H54 (cell line): ENCODE measurements around the gene MOCS1.

Source experiments
- DNase-seq: peaks from one replicate; pipeline ENCODE4 v3.0.0; 2011; ENCODE audit warnings: low spot score, mixed read lengths; ENCODE audit not compliant: insufficient read length
- FAIRE-seq: peaks from 3 replicates; lab custom pipeline; 2011; peaks lifted over from hg19 to GRCh38; lab: Jason Lieb, UNC
- POLR2A ChIP-seq: IDR thresholded peaks from 2 replicates; pipeline ENCODE4 v1.6.1; 2011; ENCODE audit warnings: low read depth, mild to moderate bottlenecking, low read length

The MOCS1 gene

GRCh38 chr6:39896701-39897100 is 37.6 kb downstream of the MOCS1 start:
- FAIRE-seq (no peak), DNase-seq (no peak)
- TF ChIP-seq POLR2A, result no peak

GRCh38 chr6:39893286-39893685 is 41.0 kb downstream of the MOCS1 start:
- no peak for TF ChIP-seq POLR2A
- DNase-seq (no peak), FAIRE-seq (no peak)

- FAIRE-seq (peak; percentile 43), DNase-seq (peak; percentile 63)
- TF ChIP-seq POLR2A, result no peak
These were observed 41.7 kb downstream of the MOCS1 start for GRCh38 chr6:39892490-39893129.

- TF ChIP-seq POLR2A, result no peak
- DNase-seq (no peak), FAIRE-seq (no peak)
These were observed 42.3 kb downstream of the MOCS1 start for GRCh38 chr6:39891976-39892375.

GRCh38 chr6:39891353-39891752 is 42.9 kb downstream of the MOCS1 start:
- DNase-seq (no peak), FAIRE-seq (no peak)
- TF ChIP-seq POLR2A, result no peak

- TF ChIP-seq POLR2A, result no peak
- no peak for FAIRE-seq
These were observed 45.0 kb downstream of the MOCS1 start for GRCh38 chr6:39889229-39889628.

GRCh38 chr6:39887692-39888450 is 46.4 kb downstream of the MOCS1 start:
- peak; percentile 36; the same call in 1 of the 2 replicates for TF ChIP-seq POLR2A
- FAIRE-seq (peak; percentile 23), DNase-seq (peak; percentile 90)

More at GRCh38 chr6:39889229-39889628, 45.0 kb downstream of the MOCS1 start:
- DNase-seq, result no peak

- TF ChIP-seq POLR2A, result no peak
- FAIRE-seq (no peak), DNase-seq (no peak)
These were observed 47.4 kb downstream of the MOCS1 start for GRCh38 chr6:39886871-39887270.

- DNase-seq (no peak), FAIRE-seq (no peak)
- no peak for TF ChIP-seq POLR2A
These were observed 48.6 kb downstream of the MOCS1 start for GRCh38 chr6:39885691-39886090.

- TF ChIP-seq POLR2A, result no peak
- FAIRE-seq, result no peak
These were observed 49.6 kb downstream of the MOCS1 start for GRCh38 chr6:39884696-39885095.

GRCh38 chr6:39882531-39882899 is 51.7 kb downstream of the MOCS1 start:
- DNase-seq (no peak), FAIRE-seq (no peak)
- no peak for TF ChIP-seq POLR2A

More at GRCh38 chr6:39884696-39885095, 49.6 kb downstream of the MOCS1 start:
- no peak for DNase-seq

- no peak for DNase-seq
- FAIRE-seq, result no peak
- TF ChIP-seq POLR2A, result no peak
These were observed 52.3 kb downstream of the MOCS1 start for GRCh38 chr6:39881851-39882530.

GRCh38 chr6:39880594-39880993 is 53.7 kb downstream of the MOCS1 start:
- FAIRE-seq (no peak), DNase-seq (no peak)
- no peak for TF ChIP-seq POLR2A

GRCh38 chr6:39879535-39879934 is 54.7 kb downstream of the MOCS1 start:
- no peak for DNase-seq
- no peak for FAIRE-seq
- no peak for TF ChIP-seq POLR2A
